Activated T-helper 2 cell treated with anti-CD3 and anti-CD28 coated beads, Interferon-gamma antibody, Interleukin-2, Interleukin-4, amounts not matched to agents 10 μg/mL and 5 μg/mL and 100 μg/mL, durations not matched to agents 14 hours and 24 hours and 36 hours (primary cell): ENCODE results near the gene INAVA. TPM values are rescaled to one million over a fixed set of nuclear protein-coding genes. Genes with fewer than 3 reads are reported as not detected.

Experiments
- DNase-seq: peaks from one replicate; pipeline ENCODE4 v3.0.0; 2021; ENCODE audit warnings: low spot score
- H3K27ac Mint-ChIP-seq: one replicate; pipeline ENCODE4 v1.8.0; 2021; ENCODE audit warnings: mixed read lengths
- H3K27me3 Mint-ChIP-seq: one replicate; pipeline ENCODE4 v1.8.0; 2021; ENCODE audit warnings: low read depth, mixed read lengths
- H3K36me3 Mint-ChIP-seq: one replicate; pipeline ENCODE4 v1.8.0; 2021; ENCODE audit warnings: low read depth, mixed read lengths
- H3K4me1 Mint-ChIP-seq: one replicate; pipeline ENCODE4 v1.8.0; 2021; ENCODE audit warnings: low read depth, mixed read lengths
- H3K4me3 Mint-ChIP-seq: one replicate; pipeline ENCODE4 v1.8.0; 2021; ENCODE audit warnings: low read depth, mild to moderate bottlenecking, moderate library complexity, mixed read lengths
- H3K9me3 Mint-ChIP-seq: one replicate; pipeline ENCODE4 v1.8.0; 2021; ENCODE audit warnings: mixed read lengths
- intact Hi-C: fragments of 100-400 bp; cut with micrococcal nuclease; formaldehyde crosslinking; loops from one replicate; pipeline ENCODE4 v1.15.1; 2023
- total RNA-seq: library from RNA; stranded (reverse); gene quantifications from 2 replicates; pipeline ENCODE4 v1.2.3, GENCODE V29; 2022

Gene INAVA
- total RNA-seq, result not detected in 2 replicates

GRCh38 chr1:200894712-200895442 is at the start of gene INAVA:
INAVA (plus strand) TSS chr1:200894900; CDS start chr1:200898401, 3,501 bp downstream.
- Mint-ChIP-seq H3K9me3 (no peaks in the 10 kb centered on the region), H3K36me3 (no peaks in the 10 kb centered on the region), H3K4me3 (no peak within 1 kb of the TSS), H3K27me3 (peaks cover 63% of the 10 kb centered on the region), H3K4me1 (peaks cover 5% of the 10 kb centered on the region), H3K27ac (no peak within 1 kb of the TSS)
- no peak for DNase-seq
- intact Hi-C loops, result no loop called here

GRCh38 chr1:200845360-200845759 is 49.3 kb upstream of the INAVA start:
- H3K27ac Mint-ChIP-seq, result no peak overlapping the region
- no peaks in the 10 kb centered on the region for H3K9me3 Mint-ChIP-seq
- peaks cover 35% of the 10 kb centered on the region for H3K27me3 Mint-ChIP-seq
- H3K36me3 Mint-ChIP-seq, result no peaks in the 10 kb centered on the region
- H3K4me1 Mint-ChIP-seq, result no peaks in the 10 kb centered on the region
- intact Hi-C loops, result no loop called here
- no peak overlapping the region for H3K4me3 Mint-ChIP-seq
- DNase-seq, result no peak

GRCh38 chr1:200846398-200846797 is 48.3 kb upstream of the INAVA start:
- Mint-ChIP-seq H3K27me3 (peaks cover 43% of the 10 kb centered on the region), H3K27ac (no peak overlapping the region), H3K36me3 (no peaks in the 10 kb centered on the region), H3K4me3 (no peak overlapping the region), H3K9me3 (no peaks in the 10 kb centered on the region), H3K4me1 (no peaks in the 10 kb centered on the region)
- intact Hi-C loops, result no loop called here
- DNase-seq, result no peak

- intact Hi-C loops, result no loop called here
- Mint-ChIP-seq H3K4me1 (peaks cover 2% of the 10 kb centered on the region), H3K4me3 (no peak overlapping the region), H3K9me3 (no peaks in the 10 kb centered on the region), H3K27ac (no peak overlapping the region), H3K27me3 (peaks cover 51% of the 10 kb centered on the region), H3K36me3 (no peaks in the 10 kb centered on the region)
- no peak for DNase-seq
These were observed 45.3 kb upstream of the INAVA start for GRCh38 chr1:200849430-200849829.

- Mint-ChIP-seq H3K4me3 (no peak overlapping the region), H3K9me3 (no peaks in the 10 kb centered on the region), H3K27ac (no peak overlapping the region), H3K4me1 (peaks cover 2% of the 10 kb centered on the region), H3K36me3 (no peaks in the 10 kb centered on the region), H3K27me3 (peaks cover 48% of the 10 kb centered on the region)
- no peak for DNase-seq
- intact Hi-C loops, result no loop called here
These were observed 44.1 kb upstream of the INAVA start for GRCh38 chr1:200850554-200850953.

GRCh38 chr1:200856716-200857357 is 37.9 kb upstream of the INAVA start:
- Mint-ChIP-seq H3K9me3 (no peaks in the 10 kb centered on the region), H3K27me3 (peaks cover 22% of the 10 kb centered on the region), H3K4me3 (no peak overlapping the region), H3K4me1 (peaks cover 2% of the 10 kb centered on the region), H3K27ac (no peak overlapping the region), H3K36me3 (no peaks in the 10 kb centered on the region)
- intact Hi-C loops, result no loop called here
- no peak for DNase-seq

- DNase-seq, result no peak
- intact Hi-C loops, result no loop called here
- Mint-ChIP-seq H3K27ac (no peak overlapping the region), H3K4me1 (peaks cover 6% of the 10 kb centered on the region), H3K36me3 (no peaks in the 10 kb centered on the region), H3K9me3 (no peaks in the 10 kb centered on the region), H3K27me3 (peaks cover 27% of the 10 kb centered on the region), H3K4me3 (no peak overlapping the region)
These were observed 36.9 kb upstream of the INAVA start for GRCh38 chr1:200857804-200858203.

GRCh38 chr1:200861937-200862647 is 32.6 kb upstream of the INAVA start:
- Mint-ChIP-seq H3K4me3 (no peak overlapping the region), H3K27me3 (peaks cover 35% of the 10 kb centered on the region), H3K36me3 (no peaks in the 10 kb centered on the region), H3K27ac (no peak overlapping the region), H3K4me1 (peaks cover 17% of the 10 kb centered on the region), H3K9me3 (no peaks in the 10 kb centered on the region)
- intact Hi-C loops, result loop anchor here (10.0 kb wide), 1 partner anchor 237 kb away; the partner anchor contains the start of gene KIF14
- no peak for DNase-seq

- Mint-ChIP-seq H3K4me1 (peaks cover 21% of the 10 kb centered on the region), H3K4me3 (no peak overlapping the region), H3K9me3 (no peaks in the 10 kb centered on the region), H3K36me3 (no peaks in the 10 kb centered on the region), H3K27ac (no peak overlapping the region), H3K27me3 (peaks cover 42% of the 10 kb centered on the region)
- intact Hi-C loops, result loop anchor here (10.0 kb wide), 1 partner anchor 238 kb away; the partner anchor contains the start of gene KIF14
- no peak for DNase-seq
These were observed 31.8 kb upstream of the INAVA start for GRCh38 chr1:200862713-200863415.

GRCh38 chr1:200866116-200866515 is 28.6 kb upstream of the INAVA start:
- H3K36me3 Mint-ChIP-seq, result no peaks in the 10 kb centered on the region
- peaks cover 46% of the 10 kb centered on the region for H3K27me3 Mint-ChIP-seq
- H3K4me3 Mint-ChIP-seq, result no peak overlapping the region
- peaks cover 24% of the 10 kb centered on the region for H3K4me1 Mint-ChIP-seq
- H3K9me3 Mint-ChIP-seq, result no peaks in the 10 kb centered on the region
- DNase-seq, result no peak
- no peak overlapping the region for H3K27ac Mint-ChIP-seq
- intact Hi-C loops, result loop anchor here (1.0 to 10.0 kb wide), 2 partner anchors 23 to 241 kb away; partner anchors contain the start of gene KIF14

GRCh38 chr1:200866521-200866920 is 28.2 kb upstream of the INAVA start:
- intact Hi-C loops, result loop anchor here (1.0 to 10.0 kb wide), 2 partner anchors 23 to 242 kb away; partner anchors contain the start of gene KIF14

GRCh38 chr1:200867018-200867811 is 27.5 kb upstream of the INAVA start:
- H3K36me3 Mint-ChIP-seq, result no peaks in the 10 kb centered on the region
- H3K4me1 Mint-ChIP-seq, result peaks cover 21% of the 10 kb centered on the region
- no peak for DNase-seq
- H3K27me3 Mint-ChIP-seq, result peaks cover 54% of the 10 kb centered on the region
- intact Hi-C loops, result loop anchor here (10.0 kb wide), 1 partner anchor 242 kb away; the partner anchor contains the start of gene KIF14
- H3K27ac Mint-ChIP-seq, result no peak overlapping the region
- H3K4me3 Mint-ChIP-seq, result no peak overlapping the region
- no peaks in the 10 kb centered on the region for H3K9me3 Mint-ChIP-seq

More at GRCh38 chr1:200866521-200866920, 28.2 kb upstream of the INAVA start:
- no peak overlapping the region for H3K27ac Mint-ChIP-seq
- no peaks in the 10 kb centered on the region for H3K9me3 Mint-ChIP-seq
- H3K27me3 Mint-ChIP-seq, result peaks cover 50% of the 10 kb centered on the region
- H3K36me3 Mint-ChIP-seq, result no peaks in the 10 kb centered on the region
- peaks cover 24% of the 10 kb centered on the region for H3K4me1 Mint-ChIP-seq
- DNase-seq, result no peak
- H3K4me3 Mint-ChIP-seq, result no peak overlapping the region
